ENCODE results near the gene IL12RB2. TPM values are rescaled to one million over a fixed set of nuclear protein-coding genes. Genes with fewer than 3 reads are reported as not detected.

Gene IL12RB2
- total RNA-seq, 2 donors from 2014 or later = 1.3 to 3.3 TPM

- no peak for TF ChIP-seq POLR2A (IDR thresholded peaks at IDR 0.05)
- TF ChIP-seq, protein P1, sequence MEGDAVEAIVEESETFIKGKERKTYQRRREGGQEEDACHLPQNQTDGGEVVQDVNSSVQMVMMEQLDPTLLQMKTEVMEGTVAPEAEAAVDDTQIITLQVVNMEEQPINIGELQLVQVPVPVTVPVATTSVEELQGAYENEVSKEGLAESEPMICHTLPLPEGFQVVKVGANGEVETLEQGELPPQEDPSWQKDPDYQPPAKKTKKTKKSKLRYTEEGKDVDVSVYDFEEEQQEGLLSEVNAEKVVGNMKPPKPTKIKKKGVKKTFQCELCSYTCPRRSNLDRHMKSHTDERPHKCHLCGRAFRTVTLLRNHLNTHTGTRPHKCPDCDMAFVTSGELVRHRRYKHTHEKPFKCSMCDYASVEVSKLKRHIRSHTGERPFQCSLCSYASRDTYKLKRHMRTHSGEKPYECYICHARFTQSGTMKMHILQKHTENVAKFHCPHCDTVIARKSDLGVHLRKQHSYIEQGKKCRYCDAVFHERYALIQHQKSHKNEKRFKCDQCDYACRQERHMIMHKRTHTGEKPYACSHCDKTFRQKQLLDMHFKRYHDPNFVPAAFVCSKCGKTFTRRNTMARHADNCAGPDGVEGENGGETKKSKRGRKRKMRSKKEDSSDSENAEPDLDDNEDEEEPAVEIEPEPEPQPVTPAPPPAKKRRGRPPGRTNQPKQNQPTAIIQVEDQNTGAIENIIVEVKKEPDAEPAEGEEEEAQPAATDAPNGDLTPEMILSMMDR (IDR thresholded peaks at IDR 0.05) = no peak
- no peak for ATAC-seq
- Histone ChIP-seq H3K9me3 (no peaks in the 10 kb centered on the region), H3K36me3 (replicated peaks in 1 of 2; ENCODE audit: insufficient read depth in 1 of 2, low read depth in 2 of 2) (no peaks in the 10 kb centered on the region), H3K4me1 (peaks cover 11% of the 10 kb centered on the region), H3K27ac (peak overlapping the region in 1 of 4 donors; percentile 90), H3K4me3 (no peak overlapping the region), H3K27me3 (no peaks in the 10 kb centered on the region)
- WGBS, 2 donors = 56 to 58% methylated on average over 8 of the region's 8 CpGs
- intact Hi-C loops (cut with DNase I) = no loop called here
- DNase-seq = no peak
Observed at GRCh38 chr1:67431869-67432578, 124.4 kb downstream of the IL12RB2 start.

DNA sequence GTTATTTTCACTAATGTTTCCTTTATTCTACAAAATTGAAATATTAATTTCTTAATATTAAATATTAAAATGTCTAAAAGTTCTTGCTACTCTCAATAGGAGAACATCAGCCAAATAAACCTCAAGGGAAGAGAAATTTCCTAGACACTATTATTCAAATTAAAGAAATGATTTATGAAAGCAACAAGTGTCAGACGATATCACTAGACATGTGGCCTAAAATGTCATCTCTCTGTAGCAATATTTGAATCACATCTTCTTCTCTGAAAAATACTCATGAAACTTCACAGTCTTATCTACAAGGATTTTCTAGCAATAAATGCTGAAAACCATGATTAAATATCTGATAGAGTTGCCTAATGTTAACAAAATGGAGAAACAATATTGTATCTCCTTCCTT, 125.1 kb downstream of the IL12RB2 start:
- Histone ChIP-seq H3K27me3 (no peaks in the 10 kb centered on the region), H3K4me3 (no peak overlapping the region), H3K9me3 (no peaks in the 10 kb centered on the region), H3K36me3 (replicated peaks in 1 of 2; ENCODE audit: insufficient read depth in 1 of 2, low read depth in 2 of 2) (no peaks in the 10 kb centered on the region), H3K27ac (no peak overlapping the region), H3K4me1 (peaks cover 7% of the 10 kb centered on the region)
- DNase-seq (no peak), ATAC-seq (no peak)
- TF ChIP-seq, protein P1 (IDR thresholded peaks at IDR 0.05) = no peak
- TF ChIP-seq POLR2A (IDR thresholded peaks at IDR 0.05) = no peak
- intact Hi-C loops (cut with DNase I) = no loop called here
- WGBS, 2 donors = 79 to 86% methylated on average over 1 of the region's 1 CpG

DNA sequence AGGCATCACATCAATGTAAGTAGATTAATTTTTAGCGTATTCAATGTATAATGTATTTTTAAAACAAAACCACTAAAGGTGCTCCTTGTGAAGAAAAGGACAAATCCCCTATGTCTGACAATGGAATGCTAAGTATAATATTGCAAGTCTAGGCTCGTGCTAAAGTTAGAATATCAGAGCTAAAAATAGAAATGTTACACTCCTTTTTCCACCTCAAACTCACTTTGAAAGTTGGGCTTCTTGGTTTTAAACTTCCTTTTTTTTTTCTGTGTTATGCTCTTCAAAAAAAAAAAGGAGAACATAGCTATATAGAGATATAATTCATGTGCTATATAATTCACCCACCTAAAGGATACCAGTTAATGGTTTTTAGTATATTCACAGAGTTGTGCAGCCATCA, 126.2 kb downstream of the IL12RB2 start:
- TF ChIP-seq, protein P1 (IDR thresholded peaks at IDR 0.05) = no peak
- no peak for TF ChIP-seq POLR2A (IDR thresholded peaks at IDR 0.05)
- Histone ChIP-seq H3K36me3 (replicated peaks in 1 of 2; ENCODE audit: insufficient read depth in 1 of 2, low read depth in 2 of 2) (no peaks in the 10 kb centered on the region), H3K27me3 (no peaks in the 10 kb centered on the region), H3K4me3 (no peak overlapping the region), H3K4me1 (peaks cover 7% of the 10 kb centered on the region), H3K27ac (no peak overlapping the region), H3K9me3 (no peaks in the 10 kb centered on the region)
- DNase-seq (no peak), ATAC-seq (no peak)
- intact Hi-C loops (cut with DNase I) = no loop called here
- 66 to 67% methylated on average over 2 of the region's 2 CpGs for WGBS, 2 donors

GRCh38 chr1:67434491-67434890, 126.8 kb downstream of the IL12RB2 start:
- 59 to 66% methylated on average over 2 of the region's 2 CpGs for WGBS, 2 donors
- intact Hi-C loops (cut with DNase I) = no loop called here
- H3K27me3 ChIP-seq = no peaks in the 10 kb centered on the region
- H3K9me3 ChIP-seq = no peaks in the 10 kb centered on the region
- no peak overlapping the region for H3K4me3 ChIP-seq
- ATAC-seq = no peak
- TF ChIP-seq, protein P1 (IDR thresholded peaks at IDR 0.05) = no peak
- no peak for TF ChIP-seq POLR2A (IDR thresholded peaks at IDR 0.05)
- no peaks in the 10 kb centered on the region for H3K36me3 ChIP-seq (replicated peaks in 1 of 2; ENCODE audit: insufficient read depth in 1 of 2, low read depth in 2 of 2)
- H3K4me1 ChIP-seq = peaks cover 7% of the 10 kb centered on the region
- no peak overlapping the region for H3K27ac ChIP-seq
- DNase-seq = no peak

- Histone ChIP-seq H3K36me3 (replicated peaks in 1 of 2; ENCODE audit: insufficient read depth in 1 of 2, low read depth in 2 of 2) (no peaks in the 10 kb centered on the region), H3K4me3 (no peak overlapping the region), H3K4me1 (peaks cover 8% of the 10 kb centered on the region), H3K27ac (no peak overlapping the region), H3K9me3 (no peaks in the 10 kb centered on the region), H3K27me3 (no peaks in the 10 kb centered on the region)
- intact Hi-C loops (cut with DNase I) = no loop called here
- ATAC-seq = no peak
- no peak for TF ChIP-seq POLR2A (IDR thresholded peaks at IDR 0.05)
- TF ChIP-seq, protein P1 (IDR thresholded peaks at IDR 0.05) = no peak
- WGBS, 2 donors = 86 to 91% methylated on average over 4 of the region's 4 CpGs
- DNase-seq = no peak
Observed at GRCh38 chr1:67436511-67437055, 128.9 kb downstream of the IL12RB2 start.

All from body of pancreas (tissue), 4 donors.